ENCODE data around the gene FBXO38. TPM values are rescaled to one million over a fixed set of nuclear protein-coding genes. Genes with fewer than 3 reads are reported as not detected.

FBXO38 gene
- 10 to 100 TPM; 29.8 to 31.5 (median 30.5) TPM for total RNA-seq

- Mint-ChIP-seq H3K36me3 (ENCODE audit: insufficient read depth) (peaks cover 19% of the 10 kb centered on the region), H3K9me3 (peaks cover under 1% of the 10 kb centered on the region), H3K4me3 (peak within 1 kb of the TSS; percentile 95), H3K4me1 (ENCODE audit: low read depth) (peaks cover 62% of the 10 kb centered on the region), H3K27me3 (ENCODE audit: low read depth) (no peaks in the 10 kb centered on the region)
- DNase-seq = peak; percentile 93
- peak; percentile 95 to 98 for ATAC-seq
Measured at GRCh38 chr5:148383564-148384379, at the start of gene FBXO38. Gene FBXO38 (plus strand): TSS chr5:148383958. CDS start chr5:148394777, 10,819 bp downstream.

GRCh38 chr5:148335259-148335658 is 48.5 kb upstream of the FBXO38 start, which contains the start of gene SPINK9:
Gene SPINK9 (plus strand): TSS chr5:148335559. CDS start chr5:148335614, 55 bp downstream.
- peaks cover 7% of the 10 kb centered on the region for H3K9me3 Mint-ChIP-seq
- ATAC-seq = no peak
- peaks cover 3% of the 10 kb centered on the region for H3K36me3 Mint-ChIP-seq (ENCODE audit: insufficient read depth)
- no peak for DNase-seq
- H3K4me3 Mint-ChIP-seq = no peak within 1 kb of the TSS
- peaks cover 1% of the 10 kb centered on the region for H3K27me3 Mint-ChIP-seq (ENCODE audit: low read depth)
- H3K4me1 Mint-ChIP-seq (ENCODE audit: low read depth) = no peaks in the 10 kb centered on the region

GRCh38 chr5:148336704-148337435 is 46.9 kb upstream of the FBXO38 start:
- no peak overlapping the region for H3K4me3 Mint-ChIP-seq
- DNase-seq = no peak
- ATAC-seq = no peak
- no peaks in the 10 kb centered on the region for H3K27me3 Mint-ChIP-seq (ENCODE audit: low read depth)
- H3K4me1 Mint-ChIP-seq (ENCODE audit: low read depth) = no peaks in the 10 kb centered on the region
- H3K36me3 Mint-ChIP-seq (ENCODE audit: insufficient read depth) = peaks cover 2% of the 10 kb centered on the region
- H3K9me3 Mint-ChIP-seq = no peaks in the 10 kb centered on the region

GRCh38 chr5:148342371-148343045 is 41.2 kb upstream of the FBXO38 start:
- no peak for ATAC-seq
- DNase-seq = no peak
- Mint-ChIP-seq H3K4me3 (no peak overlapping the region), H3K9me3 (no peaks in the 10 kb centered on the region), H3K27me3 (ENCODE audit: low read depth) (no peaks in the 10 kb centered on the region), H3K4me1 (ENCODE audit: low read depth) (no peaks in the 10 kb centered on the region), H3K36me3 (ENCODE audit: insufficient read depth) (peaks cover 3% of the 10 kb centered on the region)

DNA sequence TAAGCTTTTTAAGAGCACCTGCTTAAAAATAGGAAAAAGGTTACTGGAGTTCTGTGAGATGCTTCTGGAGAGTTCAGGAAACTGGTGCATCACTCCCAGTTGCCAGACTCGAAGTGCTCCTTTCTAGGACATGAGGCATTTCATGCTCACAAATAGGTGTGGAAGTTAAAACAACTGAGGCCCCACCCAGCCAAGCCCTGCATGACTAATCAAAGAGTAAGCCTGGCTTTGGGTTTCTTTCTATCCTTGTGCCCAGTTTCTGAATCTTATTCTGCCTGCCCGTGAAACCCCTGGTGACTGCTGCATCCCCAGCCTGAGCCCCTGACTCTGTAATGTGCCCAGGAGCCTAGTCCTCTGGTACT is 40.7 kb upstream of the FBXO38 start:
- Mint-ChIP-seq H3K4me1 (ENCODE audit: low read depth) (no peaks in the 10 kb centered on the region), H3K4me3 (no peak overlapping the region), H3K36me3 (ENCODE audit: insufficient read depth) (peaks cover 3% of the 10 kb centered on the region), H3K9me3 (no peaks in the 10 kb centered on the region), H3K27me3 (ENCODE audit: low read depth) (no peaks in the 10 kb centered on the region)
- ATAC-seq (no peak), DNase-seq (no peak)

DNA sequence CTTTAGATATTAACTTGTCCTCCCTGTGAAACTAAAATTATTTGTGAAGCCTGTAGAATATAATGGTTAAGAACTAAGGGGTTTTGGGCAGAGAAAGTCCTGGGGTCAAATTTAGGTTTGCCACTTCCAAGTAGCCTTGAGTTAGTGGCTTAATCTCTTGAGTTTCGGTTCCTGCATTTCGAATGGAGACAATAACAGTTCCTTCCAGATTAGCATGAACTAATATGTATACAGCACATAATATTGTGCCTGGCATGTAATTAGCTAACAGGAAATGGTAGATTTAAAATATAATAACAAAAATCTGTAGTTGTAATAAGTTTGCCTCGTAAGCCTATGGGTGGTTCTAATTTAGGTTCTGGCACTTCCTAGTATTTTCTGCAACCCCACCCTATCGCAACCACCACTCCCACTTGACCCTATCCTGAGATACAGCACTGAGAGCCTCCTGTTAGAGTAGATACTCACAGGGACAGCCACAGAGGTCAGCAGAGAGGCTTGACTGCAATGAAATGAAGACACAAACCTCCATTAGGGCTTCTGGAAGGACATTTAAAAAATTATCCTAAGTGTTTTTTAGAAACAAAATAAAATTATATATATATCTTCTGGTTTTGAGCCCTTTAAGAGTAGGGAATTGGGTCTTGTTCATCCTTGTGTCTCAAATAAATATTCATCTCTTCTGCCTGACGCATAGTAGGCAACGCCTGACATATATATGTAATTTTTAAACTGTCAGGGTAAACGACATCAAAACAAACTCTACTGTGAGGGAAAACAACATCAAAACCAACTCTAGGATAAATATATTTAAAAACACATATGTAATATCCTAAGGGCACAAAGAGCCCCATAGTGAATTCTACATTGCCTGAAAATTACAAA is 39.9 kb upstream of the FBXO38 start:
- H3K27me3 Mint-ChIP-seq (ENCODE audit: low read depth) = no peaks in the 10 kb centered on the region
- no peak overlapping the region for H3K4me3 Mint-ChIP-seq
- H3K9me3 Mint-ChIP-seq = no peaks in the 10 kb centered on the region

GRCh38 chr5:148347706-148348105 is 36.1 kb upstream of the FBXO38 start:
- no peaks in the 10 kb centered on the region for H3K4me1 Mint-ChIP-seq (ENCODE audit: low read depth)
- H3K9me3 Mint-ChIP-seq = no peaks in the 10 kb centered on the region
- ATAC-seq (no peak), DNase-seq (no peak)
- no peak overlapping the region for H3K4me3 Mint-ChIP-seq
- no peaks in the 10 kb centered on the region for H3K27me3 Mint-ChIP-seq (ENCODE audit: low read depth)
- no peaks in the 10 kb centered on the region for H3K36me3 Mint-ChIP-seq (ENCODE audit: insufficient read depth)

More for the DNA sequence above, 39.9 kb upstream of the FBXO38 start:
- DNase-seq (no peak), ATAC-seq (no peak)
- peaks cover 3% of the 10 kb centered on the region for H3K36me3 Mint-ChIP-seq (ENCODE audit: insufficient read depth)
- no peaks in the 10 kb centered on the region for H3K4me1 Mint-ChIP-seq (ENCODE audit: low read depth)

DNA sequence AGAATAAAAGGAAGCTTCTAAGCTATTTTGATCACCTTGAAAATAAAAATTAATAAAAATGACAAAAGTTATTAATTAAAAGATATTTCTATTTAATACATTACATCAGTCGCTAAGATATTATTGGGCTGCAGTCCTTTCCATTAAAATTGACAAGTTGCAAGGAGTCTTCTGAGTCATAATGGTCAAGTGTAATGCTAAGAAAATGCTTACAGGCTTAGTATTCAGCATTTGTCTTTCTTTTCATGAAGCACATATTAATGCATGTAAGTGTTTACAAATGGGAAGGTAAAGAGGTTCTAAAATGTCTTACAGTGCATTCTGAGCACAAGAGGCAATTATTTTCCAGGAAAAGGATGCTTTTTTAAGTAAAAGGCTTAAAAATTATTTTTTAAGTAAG is 31.1 kb upstream of the FBXO38 start:
- Mint-ChIP-seq H3K36me3 (ENCODE audit: insufficient read depth) (no peaks in the 10 kb centered on the region), H3K9me3 (no peaks in the 10 kb centered on the region), H3K4me1 (ENCODE audit: low read depth) (no peaks in the 10 kb centered on the region), H3K4me3 (no peak overlapping the region), H3K27me3 (ENCODE audit: low read depth) (no peaks in the 10 kb centered on the region)
- no peak for ATAC-seq
- DNase-seq = no peak

DNA sequence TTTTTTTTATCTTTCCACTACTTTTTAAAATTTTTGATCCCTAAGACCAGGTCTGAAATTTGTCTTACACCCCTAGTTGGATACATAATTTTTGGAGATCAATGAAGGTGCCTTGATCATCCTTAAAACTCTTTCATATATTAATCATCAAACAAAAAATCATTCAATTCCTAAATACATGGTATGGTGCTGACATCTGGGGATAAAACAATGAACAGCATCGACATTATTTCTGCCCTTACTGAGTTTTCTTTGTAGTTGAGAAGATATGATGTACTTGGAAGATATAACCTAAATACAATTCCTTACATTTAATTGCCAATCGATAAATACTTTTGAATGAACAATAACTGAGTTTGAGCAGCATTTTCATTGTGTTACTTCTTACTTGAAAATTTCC is 30.1 kb upstream of the FBXO38 start:
- Mint-ChIP-seq H3K27me3 (ENCODE audit: low read depth) (no peaks in the 10 kb centered on the region), H3K4me1 (ENCODE audit: low read depth) (no peaks in the 10 kb centered on the region), H3K9me3 (no peaks in the 10 kb centered on the region), H3K36me3 (ENCODE audit: insufficient read depth) (no peaks in the 10 kb centered on the region), H3K4me3 (no peak overlapping the region)
- DNase-seq (no peak), ATAC-seq (no peak)

- Mint-ChIP-seq H3K27me3 (ENCODE audit: low read depth) (peaks cover 4% of the 10 kb centered on the region), H3K36me3 (ENCODE audit: insufficient read depth) (peaks cover 2% of the 10 kb centered on the region), H3K4me3 (no peak overlapping the region), H3K9me3 (peaks cover 6% of the 10 kb centered on the region), H3K4me1 (ENCODE audit: low read depth) (no peaks in the 10 kb centered on the region)
- no peak for ATAC-seq
- DNase-seq = no peak
Measured at GRCh38 chr5:148364343-148364742, 19.4 kb upstream of the FBXO38 start.

DNA sequence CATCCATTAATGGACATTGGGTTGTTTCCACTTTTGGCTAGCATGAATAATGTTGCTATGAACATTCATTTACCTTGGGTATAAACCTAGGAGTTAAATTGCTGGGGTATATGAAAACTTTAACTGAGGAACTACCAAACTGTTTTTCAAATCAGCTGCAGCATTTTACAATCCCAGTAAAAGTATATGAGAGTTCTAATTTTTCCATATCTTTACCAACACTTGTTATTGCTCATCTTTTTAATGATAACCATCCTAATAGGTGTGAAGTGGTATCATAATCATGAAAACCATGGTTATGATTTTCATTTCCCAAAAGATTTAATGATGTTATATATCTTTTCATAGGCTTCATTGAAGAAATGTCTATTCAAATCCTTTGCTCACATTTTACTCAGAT is 15.5 kb upstream of the FBXO38 start:
- no peak for DNase-seq
- Mint-ChIP-seq H3K4me1 (ENCODE audit: low read depth) (no peaks in the 10 kb centered on the region), H3K9me3 (peaks cover 9% of the 10 kb centered on the region), H3K36me3 (ENCODE audit: insufficient read depth) (peaks cover 4% of the 10 kb centered on the region), H3K4me3 (no peak overlapping the region), H3K27me3 (ENCODE audit: low read depth) (peaks cover 7% of the 10 kb centered on the region)
- no peak for ATAC-seq

- Mint-ChIP-seq H3K4me3 (no peak overlapping the region), H3K4me1 (ENCODE audit: low read depth) (no peaks in the 10 kb centered on the region), H3K36me3 (ENCODE audit: insufficient read depth) (peaks cover 6% of the 10 kb centered on the region), H3K27me3 (ENCODE audit: low read depth) (peaks cover 3% of the 10 kb centered on the region), H3K9me3 (peaks cover 9% of the 10 kb centered on the region)
- DNase-seq (no peak), ATAC-seq (no peak)
Measured at GRCh38 chr5:148372166-148372725, 11.5 kb upstream of the FBXO38 start.

DNA sequence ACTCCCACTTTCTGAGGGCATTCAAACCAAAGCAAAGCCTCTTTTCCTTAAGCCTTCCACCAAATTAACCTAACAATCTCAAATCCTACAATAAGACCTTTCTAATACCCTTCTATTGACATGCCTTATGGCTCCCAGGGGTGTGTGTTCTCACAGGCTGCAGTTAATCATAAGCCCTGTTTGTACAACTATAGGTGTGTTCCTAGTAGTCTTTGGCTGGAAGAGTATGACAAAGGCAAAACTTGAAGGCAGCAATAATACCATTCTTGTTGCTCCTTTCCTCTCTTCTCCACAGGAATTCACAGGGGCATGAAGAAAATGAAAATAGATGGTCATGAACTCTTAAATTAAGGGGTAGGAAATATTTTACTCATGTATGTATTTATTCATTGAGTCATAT is 10.9 kb upstream of the FBXO38 start:
- H3K4me1 Mint-ChIP-seq (ENCODE audit: low read depth) = no peaks in the 10 kb centered on the region
- peaks cover 8% of the 10 kb centered on the region for H3K36me3 Mint-ChIP-seq (ENCODE audit: insufficient read depth)
- DNase-seq (no peak), ATAC-seq (no peak)
- no peak overlapping the region for H3K4me3 Mint-ChIP-seq
- peaks cover 3% of the 10 kb centered on the region for H3K27me3 Mint-ChIP-seq (ENCODE audit: low read depth)
- peaks cover 9% of the 10 kb centered on the region for H3K9me3 Mint-ChIP-seq

All from activated T-cell treated with anti-CD3 and anti-CD28 coated beads, Interleukin-2, amount 50 U/mL, for 4 hours (primary cell).